ENCODE measurements around the gene CTNNA1. TPM values are rescaled to one million over a fixed set of nuclear protein-coding genes. Genes with fewer than 3 reads are reported as not detected.
"Not testable (repeated sequence)": the region's sequence is repeated elsewhere in the genome, so short reads cannot be mapped to it uniquely, and the experiment has no call there.

The CTNNA1 gene
- total RNA-seq, 1 donor from 2014 or later, result 304 TPM

DNA sequence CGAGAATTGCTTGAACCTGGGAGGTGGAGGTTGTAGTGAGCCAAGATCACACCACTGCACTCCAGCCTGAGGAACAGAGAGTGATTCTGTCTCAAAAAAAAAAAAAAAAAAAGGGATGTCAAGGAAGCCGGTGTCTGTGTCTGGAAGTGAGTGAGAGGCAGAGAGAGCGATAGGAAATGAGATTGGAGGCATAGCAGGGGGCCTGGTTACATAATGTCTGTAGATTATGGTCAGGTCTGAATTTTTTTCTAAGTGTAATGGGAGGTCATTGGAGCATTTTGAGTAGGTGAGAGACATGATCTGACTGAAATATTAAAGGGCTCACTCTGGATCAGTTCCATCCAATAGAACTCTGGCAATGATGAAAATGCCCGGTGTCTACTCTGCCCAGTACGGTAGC is 40.4 kb upstream of the CTNNA1 start:
- Histone ChIP-seq H3K9me3 (no peaks in the 10 kb centered on the region), H3K4me3 (no peak overlapping the region), H3K27ac (no peak overlapping the region), H3K4me1 (no peaks in the 10 kb centered on the region), H3K36me3 (no peaks in the 10 kb centered on the region), H3K27me3 (no peaks in the 10 kb centered on the region)
- DNase-seq (ENCODE audit: extremely low spot score in 2 of 2), result no peak
- intact Hi-C loops (cut with DNase I), result no loop called here
- TF ChIP-seq POLR2A (IDR thresholded peaks at IDR 0.05), result no peak
- no peak for TF ChIP-seq POLR2AphosphoS5 (IDR thresholded peaks at IDR 0.05; ENCODE audit: insufficient read depth in 1 of 2, low read depth in 1 of 2)
- TF ChIP-seq CTCF (IDR thresholded peaks at IDR 0.05), result no peak

GRCh38 chr5:138713247-138713646 is 40.0 kb upstream of the CTNNA1 start:
- no peaks in the 10 kb centered on the region for H3K4me1 ChIP-seq
- no peak for TF ChIP-seq CTCF (IDR thresholded peaks at IDR 0.05)
- no peak for TF ChIP-seq POLR2A (IDR thresholded peaks at IDR 0.05)
- TF ChIP-seq POLR2AphosphoS5 (IDR thresholded peaks at IDR 0.05; ENCODE audit: insufficient read depth in 1 of 2, low read depth in 1 of 2), result no peak
- H3K4me3 ChIP-seq, result no peak overlapping the region

DNA sequence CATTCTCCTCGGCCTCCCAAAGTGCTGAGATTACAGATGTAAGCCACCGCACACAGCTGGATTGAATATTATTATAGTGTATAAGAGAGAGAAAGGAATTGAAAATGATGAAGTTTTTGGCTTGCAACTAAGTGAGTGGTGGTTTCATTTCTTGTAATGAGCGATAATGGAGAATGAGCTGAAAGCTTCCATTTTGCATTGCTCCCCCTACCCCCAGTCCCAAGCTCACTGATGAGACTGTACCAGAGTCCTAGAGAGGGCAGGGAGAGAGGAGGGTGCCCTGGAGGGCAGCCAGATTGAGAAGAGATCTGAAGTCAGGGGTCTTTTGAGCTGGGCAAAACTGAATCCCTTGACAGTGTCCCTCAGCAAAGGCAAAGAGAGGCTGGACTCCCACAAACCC is 38.5 kb upstream of the CTNNA1 start:
- Histone ChIP-seq H3K4me3 (no peak overlapping the region), H3K27me3 (no peaks in the 10 kb centered on the region), H3K27ac (no peak overlapping the region), H3K9me3 (no peaks in the 10 kb centered on the region), H3K4me1 (no peaks in the 10 kb centered on the region), H3K36me3 (no peaks in the 10 kb centered on the region)
- no peak for DNase-seq (ENCODE audit: extremely low spot score in 2 of 2)
- intact Hi-C loops (cut with DNase I), result no loop called here
- TF ChIP-seq POLR2AphosphoS5 (IDR thresholded peaks at IDR 0.05; ENCODE audit: insufficient read depth in 1 of 2, low read depth in 1 of 2) (no peak), CTCF (IDR thresholded peaks at IDR 0.05) (no peak), POLR2A (IDR thresholded peaks at IDR 0.05) (no peak)

More at GRCh38 chr5:138713247-138713646, 40.0 kb upstream of the CTNNA1 start:
- no peak overlapping the region for H3K27ac ChIP-seq
- no peak for DNase-seq (ENCODE audit: extremely low spot score in 2 of 2)
- no peaks in the 10 kb centered on the region for H3K27me3 ChIP-seq
- no peaks in the 10 kb centered on the region for H3K36me3 ChIP-seq
- H3K9me3 ChIP-seq, result no peaks in the 10 kb centered on the region
- intact Hi-C loops (cut with DNase I), result no loop called here

- H3K27me3 ChIP-seq; intact Hi-C loops (cut with DNase I); H3K27ac ChIP-seq; H3K4me3 ChIP-seq; H3K9me3 ChIP-seq; H3K36me3 ChIP-seq; H3K4me1 ChIP-seq; DNase-seq (ENCODE audit: extremely low spot score in 2 of 2): not testable (repeated sequence)
These were observed 37.2 kb upstream of the CTNNA1 start for GRCh38 chr5:138715931-138716432.

- Histone ChIP-seq H3K27ac (no peak overlapping the region), H3K4me1 (no peaks in the 10 kb centered on the region), H3K4me3 (no peak overlapping the region), H3K9me3 (no peaks in the 10 kb centered on the region), H3K36me3 (no peaks in the 10 kb centered on the region), H3K27me3 (no peaks in the 10 kb centered on the region)
- intact Hi-C loops (cut with DNase I), result no loop called here
- no peak for DNase-seq (ENCODE audit: extremely low spot score in 2 of 2)
- no peak for TF ChIP-seq CTCF (IDR thresholded peaks at IDR 0.05)
- TF ChIP-seq POLR2A (IDR thresholded peaks at IDR 0.05), result no peak
- no peak for TF ChIP-seq POLR2AphosphoS5 (IDR thresholded peaks at IDR 0.05; ENCODE audit: insufficient read depth in 1 of 2, low read depth in 1 of 2)
These were observed 36.7 kb upstream of the CTNNA1 start for GRCh38 chr5:138716456-138716924.
